Activated T-helper 2 cell treated with anti-CD3 and anti-CD28 coated beads, Interferon-gamma antibody, Interleukin-2, Interleukin-4, amounts not matched to agents 10 μg/mL and 5 μg/mL and 100 μg/mL, durations not matched to agents 14 hours and 24 hours and 36 hours (primary cell): Measurements from ENCODE around the gene DPCD. TPM values are rescaled to one million over a fixed set of nuclear protein-coding genes. Genes with fewer than 3 reads are reported as not detected.

Experiments
- DNase-seq: peaks from one replicate; pipeline ENCODE4 v3.0.0; 2021; ENCODE audit warnings: low spot score
- H3K27ac Mint-ChIP-seq: one replicate; pipeline ENCODE4 v1.8.0; 2021; ENCODE audit warnings: mixed read lengths
- H3K27me3 Mint-ChIP-seq: one replicate; pipeline ENCODE4 v1.8.0; 2021; ENCODE audit warnings: low read depth, mixed read lengths
- H3K36me3 Mint-ChIP-seq: one replicate; pipeline ENCODE4 v1.8.0; 2021; ENCODE audit warnings: low read depth, mixed read lengths
- H3K4me1 Mint-ChIP-seq: one replicate; pipeline ENCODE4 v1.8.0; 2021; ENCODE audit warnings: low read depth, mixed read lengths
- H3K4me3 Mint-ChIP-seq: one replicate; pipeline ENCODE4 v1.8.0; 2021; ENCODE audit warnings: low read depth, mild to moderate bottlenecking, moderate library complexity, mixed read lengths
- H3K9me3 Mint-ChIP-seq: one replicate; pipeline ENCODE4 v1.8.0; 2021; ENCODE audit warnings: mixed read lengths
- intact Hi-C: fragments of 100-400 bp; cut with micrococcal nuclease; formaldehyde crosslinking; loops from one replicate; pipeline ENCODE4 v1.15.1; 2023
- total RNA-seq: library from RNA; stranded (reverse); gene quantifications from 2 replicates; pipeline ENCODE4 v1.2.3, GENCODE V29; 2022

DPCD gene
- total RNA-seq, 1 donor from 2014 or later, result 7.2 TPM

DNA sequence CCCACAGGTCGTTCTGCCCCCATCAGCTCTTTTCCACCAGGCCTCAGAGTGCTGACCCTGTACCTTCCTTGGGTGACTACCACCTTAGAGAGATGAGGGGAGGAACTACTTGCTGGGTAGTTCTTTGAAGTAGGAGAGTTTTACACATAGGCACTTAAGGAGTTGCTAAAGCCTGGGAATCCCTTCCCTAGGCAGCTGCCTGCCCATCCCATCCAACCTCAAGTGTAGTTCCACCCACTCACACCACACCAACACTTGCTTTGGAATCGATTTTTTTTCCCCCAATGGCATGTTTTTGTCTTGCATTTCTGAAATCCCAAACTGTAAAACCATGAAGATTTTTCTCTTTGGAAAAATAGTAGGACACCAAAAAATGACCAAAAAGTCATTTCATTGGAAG, 59.1 kb downstream of the DPCD start:
- no peak for DNase-seq
- intact Hi-C loops, result no loop called here
- H3K9me3 Mint-ChIP-seq, result no peaks in the 10 kb centered on the region
- no peak overlapping the region for H3K4me3 Mint-ChIP-seq
- no peaks in the 10 kb centered on the region for H3K36me3 Mint-ChIP-seq
- H3K4me1 Mint-ChIP-seq, result no peaks in the 10 kb centered on the region
- H3K27ac Mint-ChIP-seq, result no peak overlapping the region
- H3K27me3 Mint-ChIP-seq, result no peaks in the 10 kb centered on the region

DNA sequence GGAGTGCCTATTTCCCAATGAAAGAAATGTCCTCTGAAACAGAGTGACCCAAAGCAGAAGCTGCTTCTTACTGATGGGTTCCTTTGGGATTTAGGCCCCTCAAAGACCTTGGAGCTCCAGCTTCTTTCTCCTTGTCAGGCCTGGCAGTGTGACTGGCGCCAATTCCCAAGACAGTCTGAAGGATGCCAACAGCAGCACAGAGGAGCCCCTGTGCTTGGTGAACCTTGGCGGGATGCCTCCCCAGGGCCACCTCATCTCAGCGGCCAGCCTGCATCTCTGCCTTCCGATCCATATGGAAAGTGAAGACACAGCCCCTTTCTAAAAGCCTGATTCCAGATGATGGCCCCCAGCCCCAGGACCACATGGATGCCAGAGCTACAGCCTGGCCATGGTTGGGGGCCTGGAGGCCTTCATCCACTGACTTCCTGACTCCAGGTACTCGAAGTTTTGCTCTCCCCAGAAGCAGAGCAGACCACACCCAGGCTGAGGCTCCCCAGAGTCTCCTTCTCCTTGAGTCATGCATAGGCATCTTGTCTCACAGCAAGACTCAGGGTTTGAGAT, 61.5 kb downstream of the DPCD start:
- no peaks in the 10 kb centered on the region for H3K27me3 Mint-ChIP-seq
- no peak overlapping the region for H3K4me3 Mint-ChIP-seq
- no peaks in the 10 kb centered on the region for H3K36me3 Mint-ChIP-seq
- H3K27ac Mint-ChIP-seq, result no peak overlapping the region
- no peaks in the 10 kb centered on the region for H3K4me1 Mint-ChIP-seq
- intact Hi-C loops, result no loop called here
- no peaks in the 10 kb centered on the region for H3K9me3 Mint-ChIP-seq
- no peak for DNase-seq

DNA sequence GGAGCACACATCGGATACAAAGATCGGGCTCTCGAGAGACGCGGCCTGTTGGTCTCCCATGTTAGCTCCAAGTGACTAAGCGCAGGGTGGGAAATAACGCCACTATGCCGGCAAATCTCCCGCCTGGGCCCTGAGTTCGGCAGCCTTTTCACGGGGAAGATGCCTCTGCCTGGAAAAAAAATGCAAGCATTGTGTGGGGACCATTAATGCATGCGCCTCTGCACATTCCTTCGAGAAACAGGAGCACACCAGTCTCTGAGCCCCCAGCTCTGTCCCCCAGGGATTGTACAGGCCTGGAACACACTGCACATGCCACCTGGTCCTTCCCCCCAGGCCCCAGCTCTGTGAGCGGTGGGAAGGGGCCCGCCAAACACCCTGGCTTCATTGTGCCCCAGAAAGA, 62.7 kb downstream of the DPCD start:
- no peaks in the 10 kb centered on the region for H3K9me3 Mint-ChIP-seq
- H3K27me3 Mint-ChIP-seq, result no peaks in the 10 kb centered on the region
- H3K4me3 Mint-ChIP-seq, result no peak overlapping the region
- intact Hi-C loops, result no loop called here
- H3K4me1 Mint-ChIP-seq, result no peaks in the 10 kb centered on the region
- DNase-seq, result no peak
- peaks cover 8% of the 10 kb centered on the region for H3K36me3 Mint-ChIP-seq
- no peak overlapping the region for H3K27ac Mint-ChIP-seq

DNA sequence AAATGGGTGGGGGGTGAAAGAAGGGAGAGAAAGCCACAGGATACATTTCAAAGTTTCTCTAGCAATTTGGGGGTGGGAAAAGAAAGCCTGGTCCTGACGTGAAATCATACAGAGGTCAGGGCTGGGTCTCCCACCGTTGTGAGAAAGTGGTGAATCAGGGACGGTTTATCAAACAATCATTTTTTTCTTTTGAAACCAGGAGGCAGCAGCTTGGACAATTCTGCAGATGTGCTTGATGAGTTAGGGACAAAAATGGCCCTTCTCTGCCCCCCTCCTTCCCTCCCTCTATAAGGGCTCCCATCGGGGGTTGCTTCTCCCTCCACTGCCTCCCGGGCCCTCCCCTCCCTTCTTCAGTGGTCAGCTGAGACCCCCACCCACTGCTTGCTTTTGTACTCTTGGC, 63.2 kb downstream of the DPCD start:
- Mint-ChIP-seq H3K27ac (no peak overlapping the region), H3K4me1 (no peaks in the 10 kb centered on the region), H3K27me3 (no peaks in the 10 kb centered on the region), H3K36me3 (peaks cover 9% of the 10 kb centered on the region), H3K4me3 (no peak overlapping the region), H3K9me3 (no peaks in the 10 kb centered on the region)
- no peak for DNase-seq
- intact Hi-C loops, result no loop called here

DNA sequence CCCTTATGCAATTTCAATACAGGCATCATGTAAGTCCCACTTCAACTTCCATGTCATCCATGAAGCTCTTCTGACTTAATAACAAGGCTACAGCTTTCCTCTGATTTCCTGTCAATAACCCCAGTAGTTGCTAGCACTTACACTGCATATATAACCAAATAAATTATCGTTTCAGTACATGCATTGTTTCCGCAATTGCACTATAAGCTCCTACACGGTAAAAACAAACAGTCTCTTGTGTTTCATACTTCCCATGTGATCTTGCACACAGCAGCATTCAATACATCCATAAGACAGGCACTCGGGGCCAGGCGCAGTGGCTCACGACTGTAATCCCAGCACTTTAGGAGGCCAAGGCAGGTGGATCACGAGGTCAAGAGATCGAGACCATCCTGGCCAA, 65.4 kb downstream of the DPCD start:
- Mint-ChIP-seq H3K27ac (no peak overlapping the region), H3K27me3 (no peaks in the 10 kb centered on the region), H3K4me1 (no peaks in the 10 kb centered on the region), H3K9me3 (no peaks in the 10 kb centered on the region), H3K36me3 (peaks cover 18% of the 10 kb centered on the region), H3K4me3 (no peak overlapping the region)
- intact Hi-C loops, result no loop called here
- no peak for DNase-seq

DNA sequence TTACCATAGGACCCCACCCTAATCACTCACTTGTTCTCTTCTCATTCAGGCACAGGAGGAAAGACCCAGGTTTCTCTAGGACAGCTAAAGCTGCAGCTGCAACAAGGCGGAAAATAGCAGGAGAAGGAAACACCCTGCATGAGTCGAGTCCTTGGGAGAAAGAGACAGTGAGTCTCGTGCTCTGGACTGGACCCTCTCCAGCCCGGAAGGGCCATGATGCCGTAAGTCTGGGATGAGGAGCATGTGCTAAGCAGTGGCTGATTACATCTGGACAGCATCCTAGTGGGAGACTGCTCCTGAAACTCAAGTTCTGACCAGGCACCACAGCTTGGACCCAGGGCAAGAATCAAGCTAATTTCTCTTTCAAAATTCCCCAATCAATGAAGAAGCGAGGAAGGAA, 67.4 kb downstream of the DPCD start:
- intact Hi-C loops, result no loop called here
- Mint-ChIP-seq H3K4me3 (no peak overlapping the region), H3K9me3 (no peaks in the 10 kb centered on the region), H3K27ac (no peak overlapping the region), H3K36me3 (peaks cover 24% of the 10 kb centered on the region), H3K4me1 (no peaks in the 10 kb centered on the region), H3K27me3 (no peaks in the 10 kb centered on the region)
- no peak for DNase-seq

DNA sequence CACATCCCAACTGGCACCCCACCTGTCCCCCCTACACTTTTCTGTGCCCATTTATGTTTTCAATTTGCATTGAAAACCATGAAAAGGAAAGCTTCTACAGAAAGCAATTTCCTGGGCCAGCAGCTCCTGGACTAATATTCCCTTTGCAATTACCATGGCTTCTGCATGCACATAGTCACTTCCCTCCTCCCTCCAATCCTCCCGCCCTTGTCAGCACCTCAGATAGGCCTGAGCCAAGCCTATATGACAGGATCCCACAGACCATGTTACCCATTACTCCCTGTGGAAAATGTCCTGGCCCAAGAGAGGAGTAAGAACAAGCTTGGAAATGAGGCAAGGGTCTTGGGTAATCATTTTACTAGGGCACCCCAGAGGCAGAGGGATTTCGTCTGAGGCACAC, 68.8 kb downstream of the DPCD start:
- peaks cover 29% of the 10 kb centered on the region for H3K36me3 Mint-ChIP-seq
- H3K4me1 Mint-ChIP-seq, result no peaks in the 10 kb centered on the region

DNA sequence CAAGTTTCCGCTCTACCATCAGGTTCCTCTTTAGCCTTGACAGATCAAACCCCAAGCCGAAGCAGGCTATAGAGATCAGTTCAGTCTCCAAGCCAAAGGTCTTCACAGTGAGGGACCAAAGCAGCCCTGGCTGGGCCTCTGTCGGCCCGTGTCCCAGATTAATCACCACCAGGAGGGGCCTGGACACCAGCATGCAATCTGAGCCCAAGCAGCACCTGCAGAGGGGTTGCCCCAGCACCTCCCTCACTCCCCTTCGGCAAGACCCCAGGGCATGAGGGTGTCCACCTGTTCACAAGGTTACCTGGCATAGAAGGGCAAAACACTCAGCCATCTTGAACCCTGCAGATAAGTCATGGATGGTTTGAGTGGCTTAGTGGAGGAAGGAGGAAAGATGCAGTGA, 70.9 kb downstream of the DPCD start:
- peaks cover 41% of the 10 kb centered on the region for H3K36me3 Mint-ChIP-seq
- H3K27ac Mint-ChIP-seq, result no peak overlapping the region
- no peaks in the 10 kb centered on the region for H3K27me3 Mint-ChIP-seq
- intact Hi-C loops, result no loop called here
- no peak for DNase-seq
- H3K9me3 Mint-ChIP-seq, result no peaks in the 10 kb centered on the region
- H3K4me1 Mint-ChIP-seq, result no peaks in the 10 kb centered on the region
- no peak overlapping the region for H3K4me3 Mint-ChIP-seq

More for the DNA sequence above, 68.8 kb downstream of the DPCD start:
- DNase-seq, result no peak
- H3K27me3 Mint-ChIP-seq, result no peaks in the 10 kb centered on the region
- H3K4me3 Mint-ChIP-seq, result no peak overlapping the region
- H3K27ac Mint-ChIP-seq, result no peak overlapping the region
- intact Hi-C loops, result no loop called here
- no peaks in the 10 kb centered on the region for H3K9me3 Mint-ChIP-seq

Other genes with a start within 250 kb of the DPCD start
- 18.2 and 21.0 TPM in 2 replicates for gene BTRC, start 234.2 kb upstream of the DPCD start, total RNA-seq
- 32.4 and 33.4 TPM in 2 replicates for gene POLL, start 64 bp upstream of the DPCD start, total RNA-seq
- 35.8 and 37.7 TPM in 2 replicates for gene FBXW4, start 106.8 kb downstream of the DPCD start, total RNA-seq
- gene FGF8, start 187.8 kb downstream of the DPCD start, total RNA-seq, result not detected in 2 replicates
- 139 and 140 TPM in 2 replicates for gene NPM3, start 195.1 kb downstream of the DPCD start, total RNA-seq
- 119 and 122 TPM in 2 replicates for gene OGA, start 230.1 kb downstream of the DPCD start, total RNA-seq